Suprapubic skin (tissue), 4 donors: ENCODE results near the gene ARHGDIG. TPM values are rescaled to one million over a fixed set of nuclear protein-coding genes. Genes with fewer than 3 reads are reported as not detected.

Experiments
- DNase-seq, 2 donors: peaks; one replicate each; pipeline ENCODE4 v3.0.0-alpha.2; 2019; ENCODE audit warnings: low spot score in 2 of 2
- H3K27ac ChIP-seq: fragments of 200-600 bp; sonication (generic); one replicate; pipeline ENCODE4 v1.5.1; 2019
- H3K27me3 ChIP-seq: fragments of 200-600 bp; sonication (generic); one replicate; pipeline ENCODE4 v1.5.1; 2019
- H3K36me3 ChIP-seq: fragments of 200-600 bp; sonication (generic); one replicate; pipeline ENCODE4 v1.5.1; 2019
- H3K4me1 ChIP-seq: fragments of 200-600 bp; sonication (generic); one replicate; pipeline ENCODE4 v1.5.1; 2019
- H3K4me3 ChIP-seq: fragments of 200-600 bp; sonication (generic); one replicate; pipeline ENCODE4 v1.5.1; 2019; ENCODE audit warnings: mild to moderate bottlenecking
- H3K9me3 ChIP-seq: fragments of 200-600 bp; sonication (generic); one replicate; pipeline ENCODE4 v1.5.1; 2019
- EP300 ChIP-seq: sonication (generic); formaldehyde crosslinking; IDR thresholded peaks from one replicate; pipeline ENCODE4 v1.6.1; 2017; ENCODE audit warnings: antibody characterized with exemption
- POLR2A ChIP-seq, 2 donors: fragments of 450-650 bp; IDR thresholded peaks; one replicate each; pipeline ENCODE4 v1.6.1; 2017; ENCODE audit warnings: antibody characterized with exemption in 2 of 2, mild to moderate bottlenecking in 2 of 2, moderate library complexity in 2 of 2
- POLR2AphosphoS5 ChIP-seq, 3 donors: sonication (generic); formaldehyde crosslinking; IDR thresholded peaks; one replicate each; pipeline ENCODE4 v1.6.1; 2017; ENCODE audit warnings: antibody characterized with exemption in 3 of 3
- WGBS: methylation state at CpG from one replicate; pipeline ENCODE4 v1.1.5; 2018; 5-methylcytosine and 5-hydroxymethylcytosine counted together
- total RNA-seq, 4 donors: library from RNA; depleted of rRNA; stranded (reverse); fragments of >200 nt; gene quantifications; one replicate each; pipeline ENCODE4 v1.1.0, GENCODE V29; 2016
- TF ChIP-seq, protein P1 (sequence below), 2 donors: fragments of 200-600 bp in 1 of 2; fragments of 450-650 bp in 1 of 2; sonication (generic) in 1 of 2; IDR thresholded peaks; one replicate each; pipeline ENCODE4 v1.5.1; 2016 to 2019; ENCODE audit warnings: antibody characterized with exemption in 2 of 2, mild to moderate bottlenecking in 1 of 2, moderate library complexity in 1 of 2

ARHGDIG gene
- total RNA-seq, 4 donors from 2014 or later: not detected

DNA sequence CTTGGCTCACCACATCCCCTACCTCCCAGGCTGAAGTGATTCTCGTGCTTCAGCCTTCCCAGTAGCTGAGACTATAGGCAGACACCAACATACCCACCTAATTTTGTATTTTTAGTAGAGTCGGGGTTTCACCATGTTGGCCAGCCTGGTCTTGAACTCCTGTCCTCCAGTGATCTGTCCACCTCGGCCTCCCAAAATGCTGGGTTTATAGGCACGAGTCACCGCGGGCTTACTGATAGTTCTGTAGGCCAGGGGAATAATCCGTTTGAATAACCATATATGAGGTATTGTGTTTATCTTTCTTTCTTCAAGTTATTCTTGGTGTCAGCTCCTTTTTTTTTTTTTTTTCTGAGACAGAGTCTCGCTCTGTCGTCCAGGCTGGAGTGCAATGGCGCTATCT is 38.1 kb upstream of the ARHGDIG start:
- 91% methylated on average over 10 of the region's 10 CpGs for WGBS
- H3K27ac ChIP-seq: peak overlapping the region; percentile 5

DNA sequence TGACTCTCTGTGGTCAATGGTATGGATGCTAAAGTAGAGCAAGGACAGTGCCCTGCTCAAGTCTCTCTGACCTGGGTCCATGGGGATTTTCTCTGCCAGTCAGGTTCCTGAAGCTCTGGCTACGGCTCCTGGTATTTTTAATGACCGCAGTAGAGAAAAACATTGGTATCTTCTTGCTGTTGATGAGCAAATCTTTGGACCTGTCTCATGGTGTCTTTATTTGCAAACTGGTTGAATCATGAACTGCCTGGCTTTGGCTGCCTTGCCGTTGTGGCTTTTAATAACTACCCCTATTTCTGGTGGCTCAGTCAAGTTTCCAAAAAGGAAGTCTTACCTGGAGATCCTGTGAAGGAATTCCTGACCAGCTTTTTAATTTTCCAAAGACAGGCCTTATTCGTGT is 37.0 kb upstream of the ARHGDIG start:
- Histone ChIP-seq H3K27ac (no peak overlapping the region), H3K4me1 (peaks cover 9% of the 10 kb centered on the region), H3K4me3 (no peak overlapping the region), H3K27me3 (no peaks in the 10 kb centered on the region), H3K9me3 (no peaks in the 10 kb centered on the region), H3K36me3 (no peaks in the 10 kb centered on the region)
- DNase-seq: no peak
- no peak for TF ChIP-seq POLR2AphosphoS5 (IDR thresholded peaks at IDR 0.05)
- TF ChIP-seq POLR2A (IDR thresholded peaks at IDR 0.05): no peak
- TF ChIP-seq, protein P1, sequence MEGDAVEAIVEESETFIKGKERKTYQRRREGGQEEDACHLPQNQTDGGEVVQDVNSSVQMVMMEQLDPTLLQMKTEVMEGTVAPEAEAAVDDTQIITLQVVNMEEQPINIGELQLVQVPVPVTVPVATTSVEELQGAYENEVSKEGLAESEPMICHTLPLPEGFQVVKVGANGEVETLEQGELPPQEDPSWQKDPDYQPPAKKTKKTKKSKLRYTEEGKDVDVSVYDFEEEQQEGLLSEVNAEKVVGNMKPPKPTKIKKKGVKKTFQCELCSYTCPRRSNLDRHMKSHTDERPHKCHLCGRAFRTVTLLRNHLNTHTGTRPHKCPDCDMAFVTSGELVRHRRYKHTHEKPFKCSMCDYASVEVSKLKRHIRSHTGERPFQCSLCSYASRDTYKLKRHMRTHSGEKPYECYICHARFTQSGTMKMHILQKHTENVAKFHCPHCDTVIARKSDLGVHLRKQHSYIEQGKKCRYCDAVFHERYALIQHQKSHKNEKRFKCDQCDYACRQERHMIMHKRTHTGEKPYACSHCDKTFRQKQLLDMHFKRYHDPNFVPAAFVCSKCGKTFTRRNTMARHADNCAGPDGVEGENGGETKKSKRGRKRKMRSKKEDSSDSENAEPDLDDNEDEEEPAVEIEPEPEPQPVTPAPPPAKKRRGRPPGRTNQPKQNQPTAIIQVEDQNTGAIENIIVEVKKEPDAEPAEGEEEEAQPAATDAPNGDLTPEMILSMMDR (IDR thresholded peaks at IDR 0.05): no peak
- TF ChIP-seq EP300: no peak
- 53% methylated on average over 4 of the region's 4 CpGs for WGBS

More for the DNA sequence above, 38.1 kb upstream of the ARHGDIG start:
- H3K9me3 ChIP-seq: no peaks in the 10 kb centered on the region
- H3K36me3 ChIP-seq: no peaks in the 10 kb centered on the region
- H3K27me3 ChIP-seq: no peaks in the 10 kb centered on the region
- no peak for DNase-seq
- no peak for TF ChIP-seq POLR2A (IDR thresholded peaks at IDR 0.05)
- TF ChIP-seq, protein P1 (IDR thresholded peaks at IDR 0.05): no peak
- TF ChIP-seq POLR2AphosphoS5 (IDR thresholded peaks at IDR 0.05): no peak
- TF ChIP-seq EP300: no peak
- H3K4me1 ChIP-seq: peaks cover 9% of the 10 kb centered on the region
- no peak overlapping the region for H3K4me3 ChIP-seq

DNA sequence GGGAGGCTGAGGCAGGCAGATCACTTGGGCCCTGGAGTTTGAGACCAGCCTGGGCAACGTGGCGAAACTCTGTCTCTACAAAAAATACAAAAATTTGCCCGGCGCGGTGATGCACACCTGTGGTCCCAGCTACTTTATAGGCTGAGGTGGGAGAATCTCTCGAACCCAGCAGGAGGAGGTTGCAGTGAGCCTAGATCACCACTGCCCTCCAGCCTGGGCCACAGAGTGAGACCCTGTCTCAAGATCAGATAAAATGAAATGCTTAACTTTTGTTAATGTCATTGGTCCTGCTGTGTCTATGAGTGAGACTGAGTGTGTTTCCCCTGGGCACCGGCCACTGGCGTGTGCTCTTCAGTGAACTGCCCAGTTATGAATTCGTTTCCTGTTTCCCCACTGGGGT is 35.3 kb upstream of the ARHGDIG start:
- Histone ChIP-seq H3K36me3 (peaks cover 11% of the 10 kb centered on the region), H3K4me3 (no peak overlapping the region), H3K27ac (no peak overlapping the region), H3K9me3 (no peaks in the 10 kb centered on the region), H3K27me3 (no peaks in the 10 kb centered on the region), H3K4me1 (peaks cover 3% of the 10 kb centered on the region)
- TF ChIP-seq POLR2AphosphoS5 (IDR thresholded peaks at IDR 0.05) (no peak), EP300 (no peak), POLR2A (IDR thresholded peaks at IDR 0.05) (no peak)
- TF ChIP-seq, protein P1 (IDR thresholded peaks at IDR 0.05): no peak
- no peak for DNase-seq
- WGBS: 95% methylated on average over 9 of the region's 9 CpGs

DNA sequence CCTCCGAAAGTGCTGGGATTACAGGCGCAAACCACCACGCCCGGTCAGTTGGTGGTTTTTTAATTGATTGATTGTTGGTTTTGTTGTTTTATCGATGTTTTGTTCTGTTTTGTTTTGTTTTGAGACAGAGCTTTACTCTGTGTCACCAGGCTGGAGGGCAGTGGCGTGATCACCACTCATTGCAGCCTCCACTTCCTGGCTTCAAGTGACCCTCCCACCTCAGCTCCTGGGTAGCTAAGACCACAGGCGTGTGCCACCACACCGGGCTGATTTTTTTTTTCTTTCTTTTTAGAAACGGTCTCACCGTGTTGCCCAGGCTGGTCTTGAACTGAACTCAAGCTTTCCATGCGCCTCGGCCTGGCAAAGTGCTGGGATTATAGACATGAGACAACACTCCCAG is 33.4 kb upstream of the ARHGDIG start:
- H3K36me3 ChIP-seq: peaks cover 21% of the 10 kb centered on the region
- WGBS: 94% methylated on average over 12 of the region's 12 CpGs
- no peak overlapping the region for H3K27ac ChIP-seq
- no peaks in the 10 kb centered on the region for H3K9me3 ChIP-seq
- TF ChIP-seq POLR2A (IDR thresholded peaks at IDR 0.05) (no peak), EP300 (no peak), POLR2AphosphoS5 (IDR thresholded peaks at IDR 0.05) (no peak)
- TF ChIP-seq, protein P1 (IDR thresholded peaks at IDR 0.05): no peak
- H3K4me1 ChIP-seq: peaks cover under 1% of the 10 kb centered on the region
- DNase-seq: no peak
- no peaks in the 10 kb centered on the region for H3K27me3 ChIP-seq
- no peak overlapping the region for H3K4me3 ChIP-seq

DNA sequence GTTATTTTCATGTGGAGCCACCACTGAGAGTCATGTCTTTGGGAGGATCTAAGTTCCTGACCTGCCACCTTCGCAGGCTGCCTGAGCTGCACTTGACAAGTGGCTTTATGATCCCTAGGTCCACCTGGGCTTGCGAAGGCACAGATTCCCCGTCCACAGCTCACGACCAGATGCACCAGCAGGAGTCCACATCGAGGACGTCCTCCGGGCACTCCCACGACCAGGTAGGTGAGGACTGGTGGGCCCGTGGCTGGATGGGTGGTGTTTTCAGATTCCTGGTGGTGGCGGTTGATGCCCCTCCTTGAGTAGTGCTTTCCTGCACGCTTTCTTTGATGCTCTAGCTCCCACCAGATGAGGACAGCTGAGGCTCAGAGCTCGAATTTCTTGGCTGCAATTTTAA is 31.0 kb upstream of the ARHGDIG start:
- TF ChIP-seq POLR2A (IDR thresholded peaks at IDR 0.05): no peak
- TF ChIP-seq, protein P1 (IDR thresholded peaks at IDR 0.05): no peak
- Histone ChIP-seq H3K9me3 (no peaks in the 10 kb centered on the region), H3K27me3 (no peaks in the 10 kb centered on the region), H3K36me3 (peaks cover 29% of the 10 kb centered on the region), H3K4me1 (no peaks in the 10 kb centered on the region), H3K27ac (no peak overlapping the region), H3K4me3 (no peak overlapping the region)
- no peak for DNase-seq
- 88% methylated on average over 10 of the region's 12 CpGs for WGBS
